Measurements from ENCODE around the gene CDK5R1. TPM values are rescaled to one million over a fixed set of nuclear protein-coding genes. Genes with fewer than 3 reads are reported as not detected.

The CDK5R1 gene
- total RNA-seq, 1 donor from 2014 or later, result 2.2 TPM

DNA sequence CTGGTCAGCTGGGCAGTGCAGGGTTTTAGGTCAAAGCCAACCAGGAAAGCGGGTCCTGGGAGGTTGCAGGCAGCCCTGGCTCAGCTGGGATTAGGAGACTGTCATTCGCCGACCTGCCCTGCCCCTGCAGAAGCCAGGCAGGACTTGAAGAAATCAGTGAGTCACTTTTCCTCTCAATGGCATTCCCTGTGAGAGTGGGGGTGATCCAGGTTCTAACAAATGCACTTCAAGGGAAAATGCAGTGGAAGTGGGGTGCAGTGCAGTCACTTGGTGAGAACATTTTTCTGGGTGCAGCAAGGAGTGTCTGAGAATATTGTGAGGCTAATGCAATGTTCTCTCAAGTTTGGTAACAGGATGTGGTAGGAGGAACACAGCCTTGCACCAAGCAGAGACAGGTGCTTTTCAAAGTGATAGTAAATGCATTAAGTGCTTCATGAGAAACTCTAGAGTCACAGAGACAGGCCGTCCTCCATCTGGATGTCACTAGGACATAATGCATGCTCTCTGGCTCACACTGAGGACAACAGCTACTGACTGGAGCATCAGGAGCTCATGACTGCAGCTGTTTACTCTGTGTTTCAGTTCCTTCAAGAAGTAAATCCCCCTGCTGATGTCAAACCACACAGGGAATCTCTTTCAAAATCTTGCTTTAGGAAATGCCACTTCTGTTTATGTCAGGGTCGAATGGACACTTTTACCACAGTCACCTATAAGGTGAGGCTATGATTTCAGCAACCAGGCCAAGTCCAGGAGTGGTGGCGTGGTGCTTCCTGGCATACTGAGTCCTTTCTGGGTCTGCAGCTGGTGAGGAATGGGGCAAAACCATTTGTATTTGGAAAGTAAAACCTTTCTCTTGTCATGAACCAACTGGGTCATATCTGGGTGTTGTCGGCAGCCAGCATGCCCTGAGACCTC lies 16.7 kb downstream of the CDK5R1 start:
- H3K27ac Mint-ChIP-seq (ENCODE audit: unreplicated experiment), result no peak overlapping the region
- H3K36me3 Mint-ChIP-seq (ENCODE audit: low read depth, unreplicated experiment), result no peaks in the 10 kb centered on the region
- no peak for DNase-seq (ENCODE audit: low spot score)
- TF ChIP-seq, protein P1, sequence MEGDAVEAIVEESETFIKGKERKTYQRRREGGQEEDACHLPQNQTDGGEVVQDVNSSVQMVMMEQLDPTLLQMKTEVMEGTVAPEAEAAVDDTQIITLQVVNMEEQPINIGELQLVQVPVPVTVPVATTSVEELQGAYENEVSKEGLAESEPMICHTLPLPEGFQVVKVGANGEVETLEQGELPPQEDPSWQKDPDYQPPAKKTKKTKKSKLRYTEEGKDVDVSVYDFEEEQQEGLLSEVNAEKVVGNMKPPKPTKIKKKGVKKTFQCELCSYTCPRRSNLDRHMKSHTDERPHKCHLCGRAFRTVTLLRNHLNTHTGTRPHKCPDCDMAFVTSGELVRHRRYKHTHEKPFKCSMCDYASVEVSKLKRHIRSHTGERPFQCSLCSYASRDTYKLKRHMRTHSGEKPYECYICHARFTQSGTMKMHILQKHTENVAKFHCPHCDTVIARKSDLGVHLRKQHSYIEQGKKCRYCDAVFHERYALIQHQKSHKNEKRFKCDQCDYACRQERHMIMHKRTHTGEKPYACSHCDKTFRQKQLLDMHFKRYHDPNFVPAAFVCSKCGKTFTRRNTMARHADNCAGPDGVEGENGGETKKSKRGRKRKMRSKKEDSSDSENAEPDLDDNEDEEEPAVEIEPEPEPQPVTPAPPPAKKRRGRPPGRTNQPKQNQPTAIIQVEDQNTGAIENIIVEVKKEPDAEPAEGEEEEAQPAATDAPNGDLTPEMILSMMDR (IDR thresholded peaks at IDR 0.05; ENCODE audit: unreplicated experiment), result no peak
- no peaks in the 10 kb centered on the region for H3K9me3 Mint-ChIP-seq (ENCODE audit: unreplicated experiment)
- no peaks in the 10 kb centered on the region for H3K4me1 Mint-ChIP-seq (ENCODE audit: unreplicated experiment)
- H3K4me3 Mint-ChIP-seq (ENCODE audit: unreplicated experiment), result no peak overlapping the region
- H3K27me3 Mint-ChIP-seq (ENCODE audit: unreplicated experiment), result peaks cover 3% of the 10 kb centered on the region

DNA sequence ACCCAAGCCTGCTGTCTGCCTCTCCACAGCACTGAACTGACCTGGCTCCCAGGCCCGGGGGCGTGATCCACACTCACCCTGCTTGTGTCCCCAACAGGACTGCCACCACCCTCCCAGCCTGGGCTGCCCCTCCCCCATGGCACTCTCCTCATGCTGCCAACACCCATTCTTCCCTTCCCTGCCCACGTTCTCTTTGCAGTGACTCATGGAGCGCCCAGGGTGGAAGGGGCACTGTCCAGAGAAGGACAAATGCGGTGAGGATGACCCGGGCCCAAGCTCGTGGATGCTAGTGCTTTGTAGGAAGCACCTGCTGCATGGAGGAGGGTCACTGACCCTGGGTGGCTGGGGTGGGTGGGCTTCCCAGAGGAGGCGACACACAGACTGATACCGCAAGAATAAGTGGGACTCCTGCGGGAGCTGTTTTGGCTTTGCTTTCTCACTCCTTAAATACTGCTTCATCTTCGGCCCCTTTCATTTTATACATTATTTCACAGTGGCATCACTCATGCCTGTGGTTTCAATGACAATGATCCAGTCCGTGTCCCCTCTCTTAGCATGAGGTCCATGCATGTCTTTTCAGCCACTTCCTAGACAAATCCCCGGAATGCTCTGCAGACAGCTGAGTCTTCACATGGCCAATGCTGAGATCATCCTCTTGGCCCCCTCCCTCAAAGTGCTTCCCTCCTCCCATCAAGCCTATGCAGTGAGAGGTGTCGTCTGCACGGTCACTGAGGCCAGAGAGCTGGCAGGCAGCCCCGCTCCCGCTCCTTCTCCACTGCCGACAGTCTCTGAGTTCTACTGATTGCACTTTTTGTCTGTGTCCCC lies 17.6 kb downstream of the CDK5R1 start:
- H3K27me3 Mint-ChIP-seq (ENCODE audit: unreplicated experiment), result peaks cover 3% of the 10 kb centered on the region
- H3K9me3 Mint-ChIP-seq (ENCODE audit: unreplicated experiment), result no peaks in the 10 kb centered on the region
- H3K4me3 Mint-ChIP-seq (ENCODE audit: unreplicated experiment), result no peak overlapping the region
- H3K4me1 Mint-ChIP-seq (ENCODE audit: unreplicated experiment), result no peaks in the 10 kb centered on the region
- DNase-seq (ENCODE audit: low spot score), result no peak
- no peaks in the 10 kb centered on the region for H3K36me3 Mint-ChIP-seq (ENCODE audit: low read depth, unreplicated experiment)
- TF ChIP-seq, protein P1 (IDR thresholded peaks at IDR 0.05; ENCODE audit: unreplicated experiment), result no peak
- no peak overlapping the region for H3K27ac Mint-ChIP-seq (ENCODE audit: unreplicated experiment)

- Mint-ChIP-seq H3K36me3 (ENCODE audit: low read depth, unreplicated experiment) (no peaks in the 10 kb centered on the region), H3K27ac (ENCODE audit: unreplicated experiment) (no peak overlapping the region), H3K9me3 (ENCODE audit: unreplicated experiment) (no peaks in the 10 kb centered on the region), H3K4me3 (ENCODE audit: unreplicated experiment) (no peak overlapping the region), H3K27me3 (ENCODE audit: unreplicated experiment) (peaks cover 3% of the 10 kb centered on the region), H3K4me1 (ENCODE audit: unreplicated experiment) (no peaks in the 10 kb centered on the region)
- TF ChIP-seq, protein P1 (IDR thresholded peaks at IDR 0.05; ENCODE audit: unreplicated experiment), result no peak
- no peak for DNase-seq (ENCODE audit: low spot score)
Measured at GRCh38 chr17:32508926-32509325, 22.1 kb downstream of the CDK5R1 start.

GRCh38 chr17:32510466-32510865 lies 23.7 kb downstream of the CDK5R1 start:
- H3K4me3 Mint-ChIP-seq (ENCODE audit: unreplicated experiment), result no peak overlapping the region
- no peaks in the 10 kb centered on the region for H3K27me3 Mint-ChIP-seq (ENCODE audit: unreplicated experiment)
- no peak for DNase-seq (ENCODE audit: low spot score)
- no peak overlapping the region for H3K27ac Mint-ChIP-seq (ENCODE audit: unreplicated experiment)
- TF ChIP-seq, protein P1 (IDR thresholded peaks at IDR 0.05; ENCODE audit: unreplicated experiment), result no peak
- no peaks in the 10 kb centered on the region for H3K9me3 Mint-ChIP-seq (ENCODE audit: unreplicated experiment)
- H3K36me3 Mint-ChIP-seq (ENCODE audit: low read depth, unreplicated experiment), result no peaks in the 10 kb centered on the region
- peaks cover 3% of the 10 kb centered on the region for H3K4me1 Mint-ChIP-seq (ENCODE audit: unreplicated experiment)

All from endothelial cell (in vitro differentiated cells).